Body of pancreas (tissue), 4 donors: ENCODE results near the gene CCDC13. TPM values are rescaled to one million over a fixed set of nuclear protein-coding genes. Genes with fewer than 3 reads are reported as not detected.

Experiments
- ATAC-seq: fragments of 150-250 bp; one replicate; pipeline ENCODE4 v1.9.1; 2016
- DNase-seq, 4 donors: peaks; one replicate each; pipeline ENCODE4 v3.0.0-alpha.2; 2019
- H3K27ac ChIP-seq, 4 donors: fragments of 200-600 bp; sonication (generic); 1 replicate in 3 of 4; 2 replicates in 1 of 4; pipeline versions ENCODE4 v1.5.1 to v1.6.1; 2016 to 2019; ENCODE audit warnings: mild to moderate bottlenecking in 1 of 4, mixed read lengths in 1 of 4, moderate library complexity in 1 of 4
- H3K27me3 ChIP-seq, 2 donors: fragments of 200-600 bp; sonication (generic); one replicate each; pipeline ENCODE4 v1.6.0; 2016; ENCODE audit warnings: mild to moderate bottlenecking in 1 of 2
- H3K36me3 ChIP-seq, 2 donors: fragments of 200-600 bp; sonication (generic); replicated peaks in 1 of 2; 2 replicates each; pipeline ENCODE4 v1.5.1; 2016; ENCODE audit warnings: low read depth in 2 of 2; ENCODE audit not compliant: insufficient read depth in 1 of 2
- H3K4me1 ChIP-seq: fragments of 200-600 bp; sonication (generic); one replicate; pipeline ENCODE4 v1.6.0; 2016
- H3K4me3 ChIP-seq, 2 donors: fragments of 200-600 bp; sonication (generic); 1 replicate in 1 of 2; 2 replicates in 1 of 2; pipeline ENCODE4 v1.5.1; 2016 to 2019
- H3K9me3 ChIP-seq, 3 donors: fragments of 200-600 bp; sonication (generic); 1 replicate in 2 of 3; 2 replicates in 1 of 3; pipeline ENCODE4 v1.5.1; 2016
- POLR2A ChIP-seq, 3 donors: fragments of 450-650 bp; IDR thresholded peaks; one replicate each; pipeline ENCODE4 v1.6.1; 2016; ENCODE audit warnings: antibody characterized with exemption in 3 of 3, mild to moderate bottlenecking in 2 of 3
- WGBS, 2 donors: methylation state at CpG; one replicate each; pipeline ENCODE4 v1.1.5; 2017; 5-methylcytosine and 5-hydroxymethylcytosine counted together
- intact Hi-C: fragments of 100-400 bp; cut with DNase I; formaldehyde crosslinking; loops from one replicate; pipeline ENCODE4 v1.15.1; 2023
- total RNA-seq, 2 donors: library from RNA; depleted of rRNA; stranded (reverse); fragments of >200 nt; gene quantifications; one replicate each; pipeline ENCODE4 v1.1.0, GENCODE V29; 2016
- TF ChIP-seq, protein P1 (sequence below), 7 experiments: fragments of 450-650 bp in 4 of 7; fragments of 200-600 bp in 3 of 7; sonication (generic) in 3 of 7; IDR thresholded peaks; one replicate each; pipeline ENCODE4 v1.5.1; 2016 to 2019; ENCODE audit warnings: antibody characterized with exemption in 7 of 7

CCDC13 gene
- total RNA-seq, 2 donors from 2014 or later: 3.9 to 6.3 TPM

DNA sequence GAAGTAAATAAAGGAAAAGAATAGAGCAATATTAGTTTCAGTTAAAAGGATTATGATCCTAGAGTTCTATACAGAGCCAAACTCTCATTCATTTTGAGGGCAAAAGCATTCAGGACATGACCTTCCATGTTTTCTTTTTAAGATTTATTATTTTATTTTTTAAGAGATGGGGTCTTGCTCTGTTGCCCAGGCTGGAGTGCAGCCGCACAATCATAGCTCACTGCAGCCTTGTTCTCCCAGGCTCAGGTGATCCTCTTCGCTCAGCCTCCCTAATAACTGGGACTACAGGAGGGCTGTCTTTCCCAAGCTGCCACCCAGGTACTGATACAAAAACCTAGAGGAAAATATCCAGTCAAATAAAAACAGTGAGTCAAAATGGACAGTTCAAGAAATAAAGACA is 13.6 kb upstream of the CCDC13 start:
- Histone ChIP-seq H3K9me3 (no peaks in the 10 kb centered on the region), H3K4me3 (no peak overlapping the region), H3K4me1 (peaks cover 12% of the 10 kb centered on the region), H3K36me3 (peaks cover 0 to 8% of the 10 kb centered on the region in 2 donors), H3K27ac (no peak overlapping the region), H3K27me3 (no peaks in the 10 kb centered on the region)
- intact Hi-C loops: no loop called here
- 95 to 96% methylated on average over 2 of the region's 2 CpGs for WGBS, 2 donors
- no peak for TF ChIP-seq POLR2A (IDR thresholded peaks at IDR 0.05)
- TF ChIP-seq, protein P1, sequence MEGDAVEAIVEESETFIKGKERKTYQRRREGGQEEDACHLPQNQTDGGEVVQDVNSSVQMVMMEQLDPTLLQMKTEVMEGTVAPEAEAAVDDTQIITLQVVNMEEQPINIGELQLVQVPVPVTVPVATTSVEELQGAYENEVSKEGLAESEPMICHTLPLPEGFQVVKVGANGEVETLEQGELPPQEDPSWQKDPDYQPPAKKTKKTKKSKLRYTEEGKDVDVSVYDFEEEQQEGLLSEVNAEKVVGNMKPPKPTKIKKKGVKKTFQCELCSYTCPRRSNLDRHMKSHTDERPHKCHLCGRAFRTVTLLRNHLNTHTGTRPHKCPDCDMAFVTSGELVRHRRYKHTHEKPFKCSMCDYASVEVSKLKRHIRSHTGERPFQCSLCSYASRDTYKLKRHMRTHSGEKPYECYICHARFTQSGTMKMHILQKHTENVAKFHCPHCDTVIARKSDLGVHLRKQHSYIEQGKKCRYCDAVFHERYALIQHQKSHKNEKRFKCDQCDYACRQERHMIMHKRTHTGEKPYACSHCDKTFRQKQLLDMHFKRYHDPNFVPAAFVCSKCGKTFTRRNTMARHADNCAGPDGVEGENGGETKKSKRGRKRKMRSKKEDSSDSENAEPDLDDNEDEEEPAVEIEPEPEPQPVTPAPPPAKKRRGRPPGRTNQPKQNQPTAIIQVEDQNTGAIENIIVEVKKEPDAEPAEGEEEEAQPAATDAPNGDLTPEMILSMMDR (IDR thresholded peaks at IDR 0.05): no peak
- ATAC-seq (no peak), DNase-seq (no peak)

- TF ChIP-seq, protein P1 (IDR thresholded peaks at IDR 0.05): no peak
- no peak for TF ChIP-seq POLR2A (IDR thresholded peaks at IDR 0.05)
- Histone ChIP-seq H3K9me3 (no peaks in the 10 kb centered on the region), H3K4me1 (peaks cover 12% of the 10 kb centered on the region), H3K27ac (no peak overlapping the region), H3K36me3 (peaks cover 0 to 8% of the 10 kb centered on the region in 2 donors), H3K4me3 (no peak overlapping the region), H3K27me3 (no peaks in the 10 kb centered on the region)
- ATAC-seq: no peak
- intact Hi-C loops: no loop called here
- 21 to 23% methylated on average over 1 of the region's 1 CpG for whole genome bisulfite sequencing, 2 donors
- DNase-seq: no peak
These were observed 13.2 kb upstream of the CCDC13 start for GRCh38 chr3:42786212-42786611.

DNA sequence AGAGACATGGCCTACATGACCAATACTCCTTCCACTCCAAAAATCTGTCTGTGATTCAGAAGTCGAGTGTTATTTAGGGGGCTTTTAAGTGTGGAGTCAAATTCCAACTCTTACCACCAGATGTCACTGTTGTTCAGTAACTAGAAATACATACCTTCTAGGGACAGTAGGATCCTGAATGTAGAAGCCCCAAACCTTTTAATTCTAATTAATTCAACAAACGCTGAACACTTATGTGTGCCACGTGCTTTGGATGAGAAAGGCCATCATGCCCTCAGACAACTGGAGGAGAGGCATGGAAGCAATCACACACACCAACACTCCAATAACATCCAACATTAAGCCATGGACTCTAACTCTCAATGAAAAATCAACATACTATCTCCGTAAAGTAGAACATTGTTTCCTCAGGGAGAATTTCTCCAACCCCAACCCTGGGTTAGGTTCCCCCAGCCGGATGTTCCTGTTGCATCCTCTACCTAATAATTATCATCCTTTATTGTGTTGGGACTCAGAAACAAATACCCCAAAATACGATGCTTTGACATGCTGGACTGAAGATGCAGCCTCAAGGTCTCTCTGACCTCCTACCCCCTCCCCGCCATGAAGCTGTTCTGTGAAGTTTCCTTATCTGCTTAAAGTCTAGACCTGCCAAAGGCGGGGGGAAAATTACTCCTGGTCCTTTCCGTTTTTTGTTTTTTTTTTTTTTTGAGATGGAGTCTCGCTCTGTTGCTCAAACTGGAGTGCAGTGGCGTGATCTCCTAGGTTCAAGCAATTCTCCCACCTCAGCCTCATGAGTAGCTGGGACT is 8.0 kb upstream of the CCDC13 start:
- DNase-seq (peak in 1 of 4 donors; percentile 48), ATAC-seq (peak; percentile 72)
- Histone ChIP-seq H3K4me1 (peaks cover 30% of the 10 kb centered on the region), H3K4me3 (no peak overlapping the region), H3K27me3 (no peaks in the 10 kb centered on the region), H3K27ac (peak overlapping the region in 3 of 4 donors; percentile 44 to 80 (median 75)), H3K36me3 (peaks cover 0 to 8% of the 10 kb centered on the region in 2 donors), H3K9me3 (no peaks in the 10 kb centered on the region)
- TF ChIP-seq, protein P1 (IDR thresholded peaks at IDR 0.05): peak; percentile 42 to 82 (median 80)
- TF ChIP-seq POLR2A (IDR thresholded peaks at IDR 0.05): no peak
- intact Hi-C loops: loop anchor here (5.0 kb wide), 1 partner anchor 61 kb away; no protein-coding TSS in a partner anchor
- 54 to 57% methylated on average over 11 of the region's 11 CpGs for WGBS, 2 donors

- no peak for DNase-seq
- Histone ChIP-seq H3K27ac (peak overlapping the region in 3 of 4 donors; percentile 44 to 80 (median 75)), H3K27me3 (no peaks in the 10 kb centered on the region), H3K4me3 (no peak overlapping the region), H3K4me1 (peaks cover 29% of the 10 kb centered on the region), H3K9me3 (no peaks in the 10 kb centered on the region), H3K36me3 (peaks cover 0 to 4% of the 10 kb centered on the region in 2 donors)
- intact Hi-C loops: loop anchor here (5.0 kb wide), 1 partner anchor 62 kb away; no protein-coding TSS in a partner anchor
- no peak for TF ChIP-seq POLR2A (IDR thresholded peaks at IDR 0.05)
- WGBS, 2 donors: 48 to 53% methylated on average over 3 of the region's 3 CpGs
- peak; percentile 74 for ATAC-seq
These were observed 7.3 kb upstream of the CCDC13 start for GRCh38 chr3:42780398-42780797.

GRCh38 chr3:42778644-42779043 is 5.6 kb upstream of the CCDC13 start:
- intact Hi-C loops: no loop called here
- Histone ChIP-seq H3K36me3 (peaks cover 0 to 2% of the 10 kb centered on the region in 2 donors), H3K27me3 (no peaks in the 10 kb centered on the region), H3K4me3 (no peak overlapping the region), H3K4me1 (peaks cover 29% of the 10 kb centered on the region), H3K9me3 (no peaks in the 10 kb centered on the region), H3K27ac (peak overlapping the region in 2 of 4 donors; percentile 10 to 80)
- TF ChIP-seq, protein P1 (IDR thresholded peaks at IDR 0.05): no peak
- no peak for TF ChIP-seq POLR2A (IDR thresholded peaks at IDR 0.05)
- peak in 1 of 4 donors; percentile 20 for DNase-seq
- ATAC-seq: no peak
- WGBS, 2 donors: 68 to 76% methylated on average over 2 of the region's 2 CpGs
